Measurements from ENCODE around the gene GPR31. TPM values are rescaled to one million over a fixed set of nuclear protein-coding genes. Genes with fewer than 3 reads are reported as not detected.

The GPR31 gene
- total RNA-seq, 4 donors from 2014 or later, result not detected

DNA sequence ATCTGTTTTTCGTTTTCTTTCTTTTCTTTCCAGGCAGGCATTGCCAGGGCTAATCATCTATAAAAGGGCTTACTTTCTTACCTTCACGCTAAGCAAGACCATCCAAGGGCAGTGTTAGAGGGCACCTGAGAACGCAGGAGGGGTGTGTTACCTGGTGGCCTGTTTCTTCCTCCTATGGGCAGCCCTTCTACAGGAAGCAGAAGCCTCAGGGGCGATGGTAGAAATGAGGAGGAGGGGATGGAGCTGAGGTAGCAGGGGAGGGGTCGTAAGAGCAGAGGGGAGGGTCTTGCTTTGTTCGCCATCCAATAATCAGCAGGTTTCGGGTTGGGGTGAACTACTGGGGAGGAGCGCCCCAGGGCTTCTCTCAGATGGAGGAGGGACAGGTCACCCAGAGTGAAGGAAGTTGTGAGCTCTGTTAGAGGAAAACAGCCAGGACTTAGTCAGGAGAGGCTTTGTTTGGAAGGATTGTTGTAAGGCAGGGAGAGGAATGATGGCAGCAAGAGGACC, 36.4 kb downstream of the GPR31 start:
- H3K36me3 ChIP-seq, result no peaks in the 10 kb centered on the region
- no peaks in the 10 kb centered on the region for H3K27me3 ChIP-seq
- no peak overlapping the region for H3K4me3 ChIP-seq
- TF ChIP-seq POLR2AphosphoS5 (IDR thresholded peaks at IDR 0.05) (no peak), POLR2A (IDR thresholded peaks at IDR 0.05) (no peak), EP300 (IDR thresholded peaks at IDR 0.05) (no peak)
- TF ChIP-seq, protein P1, sequence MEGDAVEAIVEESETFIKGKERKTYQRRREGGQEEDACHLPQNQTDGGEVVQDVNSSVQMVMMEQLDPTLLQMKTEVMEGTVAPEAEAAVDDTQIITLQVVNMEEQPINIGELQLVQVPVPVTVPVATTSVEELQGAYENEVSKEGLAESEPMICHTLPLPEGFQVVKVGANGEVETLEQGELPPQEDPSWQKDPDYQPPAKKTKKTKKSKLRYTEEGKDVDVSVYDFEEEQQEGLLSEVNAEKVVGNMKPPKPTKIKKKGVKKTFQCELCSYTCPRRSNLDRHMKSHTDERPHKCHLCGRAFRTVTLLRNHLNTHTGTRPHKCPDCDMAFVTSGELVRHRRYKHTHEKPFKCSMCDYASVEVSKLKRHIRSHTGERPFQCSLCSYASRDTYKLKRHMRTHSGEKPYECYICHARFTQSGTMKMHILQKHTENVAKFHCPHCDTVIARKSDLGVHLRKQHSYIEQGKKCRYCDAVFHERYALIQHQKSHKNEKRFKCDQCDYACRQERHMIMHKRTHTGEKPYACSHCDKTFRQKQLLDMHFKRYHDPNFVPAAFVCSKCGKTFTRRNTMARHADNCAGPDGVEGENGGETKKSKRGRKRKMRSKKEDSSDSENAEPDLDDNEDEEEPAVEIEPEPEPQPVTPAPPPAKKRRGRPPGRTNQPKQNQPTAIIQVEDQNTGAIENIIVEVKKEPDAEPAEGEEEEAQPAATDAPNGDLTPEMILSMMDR (IDR thresholded peaks at IDR 0.05), result no peak
- no peaks in the 10 kb centered on the region for H3K9me3 ChIP-seq
- H3K4me1 ChIP-seq, result peaks cover 0 to 18% (median 0%) of the 10 kb centered on the region in 3 donors
- no peak for ATAC-seq
- WGBS, 2 donors (ENCODE audit: low coverage in 1 of 2), result 79 to 80% methylated on average over 1 to 7 of the region's 8 CpGs
- H3K27ac ChIP-seq, result peak overlapping the region in 1 of 4 donors; percentile 55

DNA sequence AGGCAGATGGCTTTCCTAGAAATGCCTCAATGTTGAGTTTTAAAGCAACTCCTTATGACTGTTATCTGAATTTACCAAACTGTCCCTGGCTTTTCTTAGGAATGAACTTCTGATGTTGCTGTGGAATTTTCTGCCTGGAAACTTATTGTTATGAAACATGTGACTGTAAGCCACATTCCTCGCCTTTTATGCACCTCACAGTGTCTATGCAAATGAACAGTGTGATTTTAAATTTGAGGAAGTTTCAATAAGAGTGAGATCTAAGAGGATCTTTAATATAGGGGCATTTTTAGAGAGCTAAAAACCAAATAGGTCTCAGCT, 37.2 kb downstream of the GPR31 start:
- peak overlapping the region in 3 of 4 donors; percentile 55 to 63 (median 63) for H3K27ac ChIP-seq
- H3K4me1 ChIP-seq, result peaks cover 0 to 26% (median 0%) of the 10 kb centered on the region in 3 donors
- H3K9me3 ChIP-seq, result no peaks in the 10 kb centered on the region
- no peaks in the 10 kb centered on the region for H3K36me3 ChIP-seq
- TF ChIP-seq, protein P1 (IDR thresholded peaks at IDR 0.05), result no peak
- TF ChIP-seq POLR2AphosphoS5 (IDR thresholded peaks at IDR 0.05) (no peak), EP300 (IDR thresholded peaks at IDR 0.05) (no peak), POLR2A (IDR thresholded peaks at IDR 0.05) (no peak)
- H3K4me3 ChIP-seq, result no peak overlapping the region
- no peaks in the 10 kb centered on the region for H3K27me3 ChIP-seq
- ATAC-seq, result no peak
- WGBS, 2 donors (ENCODE audit: low coverage in 1 of 2), result 57 to 63% methylated on average over 1 of the region's 1 CpG

DNA sequence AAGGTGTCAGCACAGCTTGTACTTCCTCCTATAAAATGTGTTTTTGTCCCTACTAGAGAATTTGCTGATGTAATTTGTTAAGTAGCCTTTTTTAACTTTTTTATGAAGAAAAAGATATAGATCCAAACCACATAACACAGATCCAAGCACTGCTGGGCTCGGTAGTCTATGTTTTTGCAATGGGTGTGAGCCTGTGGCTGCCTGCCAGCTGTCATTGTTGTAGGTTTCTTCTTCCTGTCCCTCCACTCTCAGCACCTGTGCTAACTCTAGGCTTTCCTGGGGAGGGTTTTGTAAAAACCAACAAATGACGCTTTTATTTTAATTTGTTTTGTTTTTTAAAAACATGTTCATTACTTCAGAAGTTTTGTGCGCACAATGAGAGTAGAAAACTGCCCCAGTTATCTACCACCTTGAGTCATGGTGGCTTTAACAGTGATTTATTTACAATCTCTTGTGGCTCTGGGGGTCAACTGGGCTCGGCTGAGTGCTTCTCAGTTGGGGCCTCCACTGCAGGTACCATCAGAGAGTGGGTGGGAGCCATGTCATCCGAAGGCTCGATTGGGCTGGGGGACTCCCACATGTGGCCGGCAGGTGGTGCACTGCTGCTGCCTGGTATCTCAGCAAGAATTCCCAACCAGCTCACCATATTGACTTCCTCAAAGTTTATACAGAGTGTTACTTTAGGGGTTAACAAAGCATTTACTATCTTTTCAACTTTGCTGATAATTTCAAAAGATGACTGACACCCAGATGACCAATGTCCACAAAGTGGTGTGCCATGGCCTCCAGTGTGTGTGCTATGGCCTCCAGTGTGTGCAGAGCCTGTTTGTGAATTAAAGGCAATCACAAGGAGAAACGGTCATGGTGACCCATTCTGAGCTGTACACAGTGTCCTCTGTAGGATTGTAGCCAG, 37.9 kb downstream of the GPR31 start:
- 50 to 66% methylated on average over 3 to 4 of the region's 8 CpGs for WGBS, 2 donors (ENCODE audit: low coverage in 1 of 2)
- TF ChIP-seq POLR2A (IDR thresholded peaks at IDR 0.05) (no peak), EP300 (IDR thresholded peaks at IDR 0.05) (no peak), POLR2AphosphoS5 (IDR thresholded peaks at IDR 0.05) (no peak)
- TF ChIP-seq, protein P1 (IDR thresholded peaks at IDR 0.05), result no peak
- Histone ChIP-seq H3K4me3 (no peak overlapping the region), H3K36me3 (no peaks in the 10 kb centered on the region), H3K9me3 (no peaks in the 10 kb centered on the region), H3K27ac (peak overlapping the region in 3 of 4 donors; percentile 55 to 63 (median 63)), H3K27me3 (no peaks in the 10 kb centered on the region), H3K4me1 (peaks cover 0 to 32% (median 0%) of the 10 kb centered on the region in 3 donors)
- ATAC-seq, result no peak

DNA sequence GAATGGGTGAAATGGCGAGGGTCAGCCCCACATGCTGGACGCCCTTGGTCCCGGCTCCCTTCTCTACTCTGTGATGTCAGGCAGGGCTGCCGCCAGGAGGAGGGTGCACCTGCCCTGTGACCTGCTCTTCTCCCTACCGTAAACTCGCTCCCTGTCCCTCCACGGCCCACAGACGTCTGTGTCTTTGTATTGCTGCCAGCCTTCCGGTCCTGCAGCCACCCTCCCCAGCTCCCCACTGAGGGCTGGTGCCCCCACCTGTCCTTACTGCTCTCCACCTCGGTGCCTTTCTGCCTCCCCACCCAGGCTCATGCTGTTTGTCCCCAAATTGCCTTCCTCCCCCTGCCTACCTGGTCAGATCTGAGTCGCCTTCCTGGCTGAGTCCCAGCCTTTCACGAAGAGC, 38.9 kb downstream of the GPR31 start:
- TF ChIP-seq POLR2A (IDR thresholded peaks at IDR 0.05) (no peak), EP300 (IDR thresholded peaks at IDR 0.05) (no peak)
- no peak overlapping the region for H3K4me3 ChIP-seq
- 70 to 74% methylated on average over 10 to 11 of the region's 12 CpGs for WGBS, 2 donors (ENCODE audit: low coverage in 1 of 2)
- H3K36me3 ChIP-seq, result no peaks in the 10 kb centered on the region
- H3K9me3 ChIP-seq, result no peaks in the 10 kb centered on the region
- ATAC-seq, result no peak
- no peaks in the 10 kb centered on the region for H3K27me3 ChIP-seq
- H3K27ac ChIP-seq, result peak overlapping the region in 1 of 4 donors; percentile 34
- H3K4me1 ChIP-seq, result peaks cover 0 to 40% (median 0%) of the 10 kb centered on the region in 3 donors

DNA sequence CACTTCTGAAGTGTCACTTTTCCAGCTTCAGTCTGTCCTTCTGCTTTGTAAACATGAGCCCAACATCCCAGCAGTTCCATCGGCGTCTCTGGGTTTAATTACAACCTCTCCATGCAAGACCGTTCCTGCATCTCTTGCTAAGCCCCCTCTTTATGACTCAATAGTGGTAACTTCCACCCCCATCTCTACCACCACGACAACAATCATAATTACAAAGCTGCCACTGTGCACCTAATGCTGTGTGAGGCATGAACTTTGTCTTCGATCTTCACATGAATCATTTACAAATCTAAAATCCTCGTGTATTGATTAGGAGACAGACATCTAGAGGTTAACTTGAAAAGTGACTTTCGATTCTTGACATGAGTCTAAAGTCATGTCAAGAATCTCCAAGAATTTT, 39.8 kb downstream of the GPR31 start:
- no peaks in the 10 kb centered on the region for H3K9me3 ChIP-seq
- H3K27ac ChIP-seq, result no peak overlapping the region
- WGBS, 2 donors (ENCODE audit: low coverage in 1 of 2), result 87 to 90% methylated on average over 7 of the region's 7 CpGs
- H3K4me3 ChIP-seq, result no peak overlapping the region
- no peak for ATAC-seq
- H3K27me3 ChIP-seq, result no peaks in the 10 kb centered on the region
- TF ChIP-seq, protein P1 (IDR thresholded peaks at IDR 0.05), result no peak
- TF ChIP-seq EP300 (IDR thresholded peaks at IDR 0.05), result no peak
- no peak for TF ChIP-seq POLR2A (IDR thresholded peaks at IDR 0.05)
- no peak for TF ChIP-seq POLR2AphosphoS5 (IDR thresholded peaks at IDR 0.05)
- peaks cover 0 to 40% (median 0%) of the 10 kb centered on the region in 3 donors for H3K4me1 ChIP-seq
- no peaks in the 10 kb centered on the region for H3K36me3 ChIP-seq
